ENCODE data around the gene ME3. TPM values are rescaled to one million over a fixed set of nuclear protein-coding genes. Genes with fewer than 3 reads are reported as not detected.

ME3 gene
- total RNA-seq, 1 experiment from 2014 or later: 0.30 TPM

DNA sequence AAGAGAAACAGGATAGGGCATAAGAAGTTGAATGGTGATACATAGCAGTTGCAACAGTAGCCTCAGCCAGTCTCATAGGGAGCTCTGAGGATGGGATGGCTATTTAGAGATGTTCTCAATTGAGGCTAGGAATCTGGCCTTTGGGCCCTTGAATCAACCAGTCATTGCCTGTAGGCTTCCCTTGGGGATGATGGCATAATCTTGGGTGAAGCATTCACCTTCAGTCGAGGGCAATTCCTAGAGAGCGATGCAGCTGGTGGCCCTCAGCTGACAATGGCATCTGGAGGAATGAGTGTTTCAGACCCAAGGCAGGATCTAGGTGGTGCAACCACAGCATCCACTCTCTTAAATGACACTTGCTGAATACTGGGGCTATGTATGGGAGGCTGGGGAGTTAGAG lies 236.7 kb downstream of the ME3 start:
- no peaks in the 10 kb centered on the region for H3K36me3 ChIP-seq (ENCODE audit: control insufficient read depth in 1 of 2, insufficient read depth in 2 of 2, low read length in 2 of 2)
- BruUV-seq (replicated peaks): no TSS peak
- H3K4me1 ChIP-seq (ENCODE audit: control insufficient read depth in 1 of 2, insufficient read depth in 2 of 2, low read length in 2 of 2): peaks cover 0 to 5% of the 10 kb centered on the region in 2 experiments; a peak in 2 of 4 replicates
- ChIA-PET RAD21 (ENCODE audit: low non-redundant PET in 1 of 2, low total read pairs in 2 of 2, uncharacterized antibody in 2 of 2, unreplicated experiment in 2 of 2) (no interaction called here), CTCF (no interaction called here), POLR2A (no interaction called here)
- H3K9me3 ChIP-seq (ENCODE audit: control insufficient read depth in 1 of 2, insufficient read depth in 1 of 2, low read depth in 1 of 2, low read length in 2 of 2): no peaks in the 10 kb centered on the region
- H3K9ac ChIP-seq (ENCODE audit: low read length): no peak overlapping the region
- no peak overlapping the region for H3K4me2 ChIP-seq (ENCODE audit: low read length)
- H2AFZ ChIP-seq (ENCODE audit: low read depth, low read length, poor library complexity, severe bottlenecking): no peak overlapping the region
- H3K4me3 ChIP-seq (replicated peaks in 1 of 2; ENCODE audit: low read depth in 1 of 2, low read length in 2 of 2): no peak overlapping the region
- no peak for ATAC-seq
- H3K27me3 ChIP-seq (ENCODE audit: insufficient read depth, low read length): no peaks in the 10 kb centered on the region
- intact Hi-C loops (cut with micrococcal nuclease): no loop called here
- TF ChIP-seq ZFX (IDR thresholded peaks at IDR 0.05): no peak
- TF ChIP-seq, protein P1, sequence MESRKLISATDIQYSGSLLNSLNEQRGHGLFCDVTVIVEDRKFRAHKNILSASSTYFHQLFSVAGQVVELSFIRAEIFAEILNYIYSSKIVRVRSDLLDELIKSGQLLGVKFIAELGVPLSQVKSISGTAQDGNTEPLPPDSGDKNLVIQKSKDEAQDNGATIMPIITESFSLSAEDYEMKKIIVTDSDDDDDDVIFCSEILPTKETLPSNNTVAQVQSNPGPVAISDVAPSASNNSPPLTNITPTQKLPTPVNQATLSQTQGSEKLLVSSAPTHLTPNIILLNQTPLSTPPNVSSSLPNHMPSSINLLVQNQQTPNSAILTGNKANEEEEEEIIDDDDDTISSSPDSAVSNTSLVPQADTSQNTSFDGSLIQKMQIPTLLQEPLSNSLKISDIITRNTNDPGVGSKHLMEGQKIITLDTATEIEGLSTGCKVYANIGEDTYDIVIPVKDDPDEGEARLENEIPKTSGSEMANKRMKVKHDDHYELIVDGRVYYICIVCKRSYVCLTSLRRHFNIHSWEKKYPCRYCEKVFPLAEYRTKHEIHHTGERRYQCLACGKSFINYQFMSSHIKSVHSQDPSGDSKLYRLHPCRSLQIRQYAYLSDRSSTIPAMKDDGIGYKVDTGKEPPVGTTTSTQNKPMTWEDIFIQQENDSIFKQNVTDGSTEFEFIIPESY (IDR thresholded peaks at IDR 0.05; ENCODE audit: extremely low read depth, insufficient replicate concordance, low read length): no peak
- no peak for TF ChIP-seq EZH2 (IDR thresholded peaks at IDR 0.05)
- TF ChIP-seq, protein P2, sequence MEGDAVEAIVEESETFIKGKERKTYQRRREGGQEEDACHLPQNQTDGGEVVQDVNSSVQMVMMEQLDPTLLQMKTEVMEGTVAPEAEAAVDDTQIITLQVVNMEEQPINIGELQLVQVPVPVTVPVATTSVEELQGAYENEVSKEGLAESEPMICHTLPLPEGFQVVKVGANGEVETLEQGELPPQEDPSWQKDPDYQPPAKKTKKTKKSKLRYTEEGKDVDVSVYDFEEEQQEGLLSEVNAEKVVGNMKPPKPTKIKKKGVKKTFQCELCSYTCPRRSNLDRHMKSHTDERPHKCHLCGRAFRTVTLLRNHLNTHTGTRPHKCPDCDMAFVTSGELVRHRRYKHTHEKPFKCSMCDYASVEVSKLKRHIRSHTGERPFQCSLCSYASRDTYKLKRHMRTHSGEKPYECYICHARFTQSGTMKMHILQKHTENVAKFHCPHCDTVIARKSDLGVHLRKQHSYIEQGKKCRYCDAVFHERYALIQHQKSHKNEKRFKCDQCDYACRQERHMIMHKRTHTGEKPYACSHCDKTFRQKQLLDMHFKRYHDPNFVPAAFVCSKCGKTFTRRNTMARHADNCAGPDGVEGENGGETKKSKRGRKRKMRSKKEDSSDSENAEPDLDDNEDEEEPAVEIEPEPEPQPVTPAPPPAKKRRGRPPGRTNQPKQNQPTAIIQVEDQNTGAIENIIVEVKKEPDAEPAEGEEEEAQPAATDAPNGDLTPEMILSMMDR (IDR thresholded peaks at IDR 0.05 in 2 of 3, conservative IDR thresholded peaks at IDR 0.05 in 1 of 3; ENCODE audit: borderline replicate concordance in 1 of 3, insufficient read depth in 1 of 3, low read depth in 2 of 3, low read length in 2 of 3): no peak
- TF ChIP-seq, protein P3, sequence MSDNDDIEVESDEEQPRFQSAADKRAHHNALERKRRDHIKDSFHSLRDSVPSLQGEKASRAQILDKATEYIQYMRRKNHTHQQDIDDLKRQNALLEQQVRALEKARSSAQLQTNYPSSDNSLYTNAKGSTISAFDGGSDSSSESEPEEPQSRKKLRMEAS (IDR thresholded peaks at IDR 0.05): no peak
- TF ChIP-seq FOSL1 (IDR thresholded peaks at IDR 0.05; ENCODE audit: low read depth): no peak
- no peak for TF ChIP-seq EGR1 (IDR thresholded peaks at IDR 0.05; ENCODE audit: low read depth)
- no peak for TF ChIP-seq TCF7L2 (IDR thresholded peaks at IDR 0.05; ENCODE audit: borderline replicate concordance, extremely low read depth, insufficient read depth, insufficient read length)
- no peak for TF ChIP-seq POLR2AphosphoS5 (IDR thresholded peaks at IDR 0.05; ENCODE audit: low read depth, low read length)
- no peak for TF ChIP-seq CEBPB (IDR thresholded peaks at IDR 0.05; ENCODE audit: low read depth)
- no peak for TF ChIP-seq ZNF274 (IDR thresholded peaks at IDR 0.05; ENCODE audit: low read depth, low read length)
- TF ChIP-seq CBX3 (IDR thresholded peaks at IDR 0.05; ENCODE audit: low read depth): no peak
- TF ChIP-seq, protein P4, sequence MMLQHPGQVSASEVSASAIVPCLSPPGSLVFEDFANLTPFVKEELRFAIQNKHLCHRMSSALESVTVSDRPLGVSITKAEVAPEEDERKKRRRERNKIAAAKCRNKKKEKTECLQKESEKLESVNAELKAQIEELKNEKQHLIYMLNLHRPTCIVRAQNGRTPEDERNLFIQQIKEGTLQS (IDR thresholded peaks at IDR 0.05): no peak
- no peak for TF ChIP-seq JUND (IDR thresholded peaks at IDR 0.05)
- TF ChIP-seq, protein P5, sequence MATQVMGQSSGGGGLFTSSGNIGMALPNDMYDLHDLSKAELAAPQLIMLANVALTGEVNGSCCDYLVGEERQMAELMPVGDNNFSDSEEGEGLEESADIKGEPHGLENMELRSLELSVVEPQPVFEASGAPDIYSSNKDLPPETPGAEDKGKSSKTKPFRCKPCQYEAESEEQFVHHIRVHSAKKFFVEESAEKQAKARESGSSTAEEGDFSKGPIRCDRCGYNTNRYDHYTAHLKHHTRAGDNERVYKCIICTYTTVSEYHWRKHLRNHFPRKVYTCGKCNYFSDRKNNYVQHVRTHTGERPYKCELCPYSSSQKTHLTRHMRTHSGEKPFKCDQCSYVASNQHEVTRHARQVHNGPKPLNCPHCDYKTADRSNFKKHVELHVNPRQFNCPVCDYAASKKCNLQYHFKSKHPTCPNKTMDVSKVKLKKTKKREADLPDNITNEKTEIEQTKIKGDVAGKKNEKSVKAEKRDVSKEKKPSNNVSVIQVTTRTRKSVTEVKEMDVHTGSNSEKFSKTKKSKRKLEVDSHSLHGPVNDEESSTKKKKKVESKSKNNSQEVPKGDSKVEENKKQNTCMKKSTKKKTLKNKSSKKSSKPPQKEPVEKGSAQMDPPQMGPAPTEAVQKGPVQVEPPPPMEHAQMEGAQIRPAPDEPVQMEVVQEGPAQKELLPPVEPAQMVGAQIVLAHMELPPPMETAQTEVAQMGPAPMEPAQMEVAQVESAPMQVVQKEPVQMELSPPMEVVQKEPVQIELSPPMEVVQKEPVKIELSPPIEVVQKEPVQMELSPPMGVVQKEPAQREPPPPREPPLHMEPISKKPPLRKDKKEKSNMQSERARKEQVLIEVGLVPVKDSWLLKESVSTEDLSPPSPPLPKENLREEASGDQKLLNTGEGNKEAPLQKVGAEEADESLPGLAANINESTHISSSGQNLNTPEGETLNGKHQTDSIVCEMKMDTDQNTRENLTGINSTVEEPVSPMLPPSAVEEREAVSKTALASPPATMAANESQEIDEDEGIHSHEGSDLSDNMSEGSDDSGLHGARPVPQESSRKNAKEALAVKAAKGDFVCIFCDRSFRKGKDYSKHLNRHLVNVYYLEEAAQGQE (IDR thresholded peaks at IDR 0.05; ENCODE audit: low read depth): no peak
- no peak for TF ChIP-seq SIN3A (IDR thresholded peaks at IDR 0.05; ENCODE audit: low read depth)
- no peak for TF ChIP-seq YY1 (IDR thresholded peaks at IDR 0.05; ENCODE audit: extremely low read depth, insufficient replicate concordance, low read depth, low read length)
- no peak for TF ChIP-seq ELF1 (IDR thresholded peaks at IDR 0.05; ENCODE audit: borderline replicate concordance, low read depth)
- no peak for TF ChIP-seq SRF (IDR thresholded peaks at IDR 0.05; ENCODE audit: low read depth)
- H3K79me2 ChIP-seq (ENCODE audit: insufficient read depth, low read length): no peaks in the 10 kb centered on the region
- H4K20me1 ChIP-seq (ENCODE audit: insufficient read depth): no peaks in the 10 kb centered on the region
- H3K27ac ChIP-seq (ENCODE audit: low read depth, low read length): no peak overlapping the region
- DNase-seq (ENCODE audit: low read depth, low spot score): no peak
- H3K9me2 ChIP-seq (ENCODE audit: insufficient read depth): no peaks in the 10 kb centered on the region

All from HCT116 (cell line).